HG03045 (cell line): ENCODE measurements around the gene TBX1.

ENCODE experiments used
- ATAC-seq: cut with Tn5 transposase; IDR thresholded peaks from one replicate; pipeline ENCODE4 v1.9.1; 2021; ENCODE audit warnings: mild to moderate bottlenecking, moderate library complexity; ENCODE audit not compliant: unreplicated experiment

TBX1 gene

DNA sequence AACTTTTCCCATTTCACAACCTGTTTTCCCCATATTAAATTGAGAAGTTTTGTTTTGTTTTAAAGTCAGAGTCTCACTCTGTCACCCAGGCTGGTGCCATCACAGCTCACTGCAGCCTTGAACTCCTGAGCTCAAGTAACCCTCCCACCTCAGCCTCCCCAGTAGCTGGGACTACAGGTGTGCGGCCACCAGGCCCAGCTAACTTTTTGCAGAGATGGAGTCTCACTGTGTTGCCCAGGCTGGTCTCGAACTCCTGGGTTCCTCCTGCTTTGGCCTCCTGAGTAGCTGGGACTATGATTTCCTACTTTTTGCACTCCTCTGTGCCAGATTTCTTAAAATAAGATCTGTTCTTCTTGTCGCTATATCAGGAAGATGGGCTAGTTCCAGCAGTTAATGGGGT, 49.2 kb downstream of the TBX1 start:
- no peak for ATAC-seq

DNA sequence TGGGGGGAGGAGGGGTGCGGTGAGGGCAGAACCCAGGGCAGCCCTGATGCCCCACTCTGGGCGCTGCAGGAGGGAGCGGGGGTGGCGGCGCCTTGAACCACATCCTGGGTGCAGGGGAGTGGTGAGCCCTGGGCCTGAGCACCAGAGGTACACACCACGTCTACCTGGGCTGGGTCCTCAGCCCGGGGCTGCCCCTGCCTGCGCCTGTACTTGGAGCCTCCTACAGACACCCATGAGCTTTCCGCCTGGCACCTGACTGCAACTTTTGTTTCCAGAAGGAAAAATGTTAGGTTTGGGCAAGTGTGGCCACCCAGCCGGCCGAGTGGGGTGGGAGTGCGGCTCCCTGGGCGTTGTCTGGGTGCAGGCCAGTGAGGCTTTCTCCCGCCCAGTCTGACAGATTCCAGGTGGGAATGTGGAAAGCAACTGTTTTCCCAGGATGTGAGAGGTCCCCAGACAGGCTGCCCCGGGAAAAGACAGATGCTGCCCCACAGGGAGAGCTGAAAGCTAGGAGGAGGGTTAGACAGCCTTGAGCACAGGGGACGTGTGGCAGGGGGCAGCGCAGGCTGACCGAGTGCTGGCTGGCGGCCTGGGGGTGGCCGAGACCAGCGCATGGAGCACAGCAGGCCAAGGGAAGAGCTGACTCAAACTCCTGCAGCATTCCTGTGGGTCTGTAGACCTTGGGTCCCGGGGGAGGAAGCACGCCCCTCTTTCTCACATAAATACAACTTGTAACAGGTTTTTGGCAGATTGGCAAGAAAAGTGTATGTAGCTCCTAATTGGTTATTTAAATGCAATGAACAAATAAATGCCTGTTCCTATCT, 50.0 kb downstream of the TBX1 start:
- ATAC-seq: no peak

DNA sequence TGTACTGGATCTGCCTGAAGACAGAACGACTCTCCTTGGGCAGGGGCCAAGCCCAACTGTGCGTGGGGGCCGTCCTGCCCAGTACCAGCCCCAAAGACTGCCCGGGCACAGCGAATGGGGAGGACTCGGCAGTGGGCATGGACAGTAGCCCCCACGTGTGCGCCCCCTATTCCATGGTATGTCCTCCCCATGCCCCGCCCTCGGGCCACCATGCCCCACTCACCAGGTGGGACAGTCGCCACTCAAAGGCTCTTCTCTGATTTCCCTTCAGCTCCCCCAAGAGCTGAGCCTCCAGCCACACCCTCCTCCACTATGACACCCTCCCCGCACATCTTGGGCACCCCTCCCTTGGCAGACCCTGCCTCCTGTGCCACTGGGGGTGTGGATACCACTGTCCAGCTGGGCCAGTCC, 50.6 kb downstream of the TBX1 start:
- ATAC-seq: no peak

DNA sequence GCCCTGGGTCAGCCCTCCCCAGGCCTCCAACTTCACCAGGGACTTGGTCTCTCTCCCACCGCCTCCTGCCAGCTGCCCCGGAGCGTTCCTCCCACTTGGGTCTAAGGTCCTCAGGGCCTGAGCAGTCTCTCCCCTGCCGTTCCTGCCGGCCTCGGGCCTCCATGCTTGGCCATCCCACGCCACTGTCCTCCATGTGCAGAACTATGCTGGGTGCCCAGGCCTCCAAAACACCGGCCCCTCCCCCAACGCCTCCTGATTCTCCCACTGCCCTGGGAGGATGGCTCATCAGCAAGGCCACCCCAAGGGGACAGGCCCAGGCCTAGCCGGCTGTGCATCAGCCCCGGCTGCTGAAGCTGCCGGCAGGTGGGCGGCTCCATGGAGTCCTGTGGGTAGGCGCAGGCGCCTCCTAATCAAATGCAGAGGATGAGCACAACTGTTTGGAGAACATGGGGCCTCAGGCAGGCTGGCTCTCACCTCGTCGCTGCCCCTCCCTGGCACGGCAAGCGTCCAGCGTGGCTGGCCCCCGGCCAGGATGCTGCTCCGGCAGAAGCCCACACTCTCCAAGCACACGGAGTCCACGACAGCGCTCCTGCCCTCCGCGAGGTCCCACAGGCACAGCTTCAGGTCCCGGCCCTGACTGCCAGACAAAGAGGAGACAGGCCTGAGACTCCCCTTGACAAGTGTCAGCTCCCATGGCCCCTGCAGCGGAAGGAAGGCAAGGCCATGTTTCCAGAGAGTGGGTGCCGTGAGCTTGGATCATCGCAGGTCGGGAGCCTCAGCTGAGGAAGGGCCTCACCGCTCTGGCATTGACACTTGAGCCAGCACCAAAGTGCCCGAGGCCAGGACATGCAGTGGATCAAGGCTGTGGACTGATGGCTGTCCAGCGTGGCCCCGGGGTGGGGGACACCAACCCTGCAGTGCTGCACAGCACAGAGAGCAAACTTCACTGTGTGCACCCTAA, 51.5 kb downstream of the TBX1 start:
- ATAC-seq: no peak

DNA sequence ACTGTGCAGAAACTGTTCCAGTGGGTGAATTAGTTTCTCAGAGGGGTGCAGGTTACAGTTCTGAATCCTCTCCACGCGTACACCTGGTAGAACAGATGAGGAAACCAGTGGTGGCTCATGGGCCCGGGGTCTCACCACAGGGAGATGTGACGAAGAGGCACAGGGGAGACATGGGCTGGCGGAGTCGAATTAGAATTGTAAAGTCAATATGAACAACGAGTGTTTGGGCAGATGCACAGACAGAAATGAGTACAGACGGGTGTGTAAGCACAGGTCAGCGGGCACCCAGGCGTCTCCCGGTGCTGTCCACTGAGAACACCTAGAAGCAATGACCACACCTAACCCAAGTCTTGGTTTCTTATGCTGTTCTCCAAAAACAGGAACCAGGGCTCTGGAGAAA, 52.3 kb downstream of the TBX1 start:
- ATAC-seq: no peak

DNA sequence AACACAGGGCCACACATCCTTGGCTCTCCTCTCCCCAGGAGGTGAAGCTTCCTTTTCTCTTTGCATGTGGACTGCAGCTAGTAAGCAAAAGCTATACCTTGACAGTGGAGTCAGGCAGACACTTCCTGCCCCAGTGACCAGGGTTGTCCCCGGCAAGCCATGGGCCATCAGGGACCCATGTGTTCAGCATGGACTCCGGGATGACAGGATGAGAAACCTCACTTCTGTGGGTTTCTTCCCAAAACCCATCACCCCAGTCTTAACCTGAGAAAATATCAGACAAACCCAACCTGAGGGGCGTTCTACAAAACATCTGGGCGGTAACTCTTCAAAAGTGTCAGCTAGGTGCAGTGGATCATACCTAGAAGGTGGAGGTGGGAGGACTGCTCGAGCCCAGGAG, 53.9 kb downstream of the TBX1 start:
- ATAC-seq: no peak

DNA sequence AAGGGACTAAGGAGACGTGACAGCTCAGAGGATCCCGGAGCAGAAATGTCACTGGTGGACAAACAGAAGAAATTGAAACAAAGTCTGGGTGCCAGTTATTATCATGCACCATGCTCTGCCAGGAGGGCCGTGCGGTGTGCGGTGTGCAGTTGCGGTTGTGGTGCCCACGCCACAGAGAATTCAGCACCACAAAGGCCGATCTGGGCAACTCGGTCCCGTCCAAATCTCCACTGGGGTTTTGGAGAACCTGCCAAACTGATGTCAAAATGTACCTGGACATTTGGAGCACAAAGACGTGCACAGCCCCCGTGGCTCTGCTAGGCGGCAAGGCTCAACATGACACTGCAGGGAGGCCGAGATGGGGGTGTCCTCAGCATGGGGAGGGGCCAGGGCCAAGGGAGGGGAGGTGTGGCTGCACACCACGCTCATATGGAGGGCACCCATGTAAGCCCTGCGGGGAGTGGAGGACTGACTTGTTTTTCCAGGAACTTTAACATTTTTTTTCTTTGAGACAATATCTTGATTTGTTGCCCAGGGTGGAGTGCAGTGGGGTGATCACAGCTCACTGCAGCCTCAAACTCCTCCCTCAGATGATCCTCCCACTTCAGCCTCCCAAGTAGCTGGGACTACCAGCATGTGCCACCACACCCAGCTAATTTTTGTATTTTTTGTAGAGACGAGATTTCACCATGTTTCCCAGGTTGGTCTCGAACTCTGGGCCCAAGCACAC, 54.7 kb downstream of the TBX1 start:
- ATAC-seq: no peak

DNA sequence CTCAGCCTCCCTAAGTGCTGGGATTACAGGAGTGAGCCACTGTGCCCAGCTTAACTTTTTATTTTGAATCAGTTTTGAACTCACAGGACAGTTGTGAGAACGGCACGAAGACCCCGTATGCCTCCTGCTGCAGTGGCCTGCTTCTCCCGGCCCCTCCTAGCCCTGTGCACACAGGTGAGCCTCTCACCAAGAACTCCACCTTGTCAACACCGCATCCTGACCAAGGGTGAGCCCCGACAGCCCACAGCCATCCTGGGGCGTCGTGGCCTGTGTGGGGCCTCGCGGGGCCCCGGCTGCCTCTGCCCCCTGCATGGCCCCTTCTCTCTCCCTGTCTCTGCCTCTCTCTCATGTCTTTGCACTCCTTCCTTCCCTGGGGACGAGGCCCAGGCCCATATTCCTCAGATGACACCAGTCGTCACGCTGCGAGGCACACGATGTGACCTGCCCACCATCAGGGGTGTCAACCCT, 55.3 kb downstream of the TBX1 start:
- no peak for ATAC-seq

DNA sequence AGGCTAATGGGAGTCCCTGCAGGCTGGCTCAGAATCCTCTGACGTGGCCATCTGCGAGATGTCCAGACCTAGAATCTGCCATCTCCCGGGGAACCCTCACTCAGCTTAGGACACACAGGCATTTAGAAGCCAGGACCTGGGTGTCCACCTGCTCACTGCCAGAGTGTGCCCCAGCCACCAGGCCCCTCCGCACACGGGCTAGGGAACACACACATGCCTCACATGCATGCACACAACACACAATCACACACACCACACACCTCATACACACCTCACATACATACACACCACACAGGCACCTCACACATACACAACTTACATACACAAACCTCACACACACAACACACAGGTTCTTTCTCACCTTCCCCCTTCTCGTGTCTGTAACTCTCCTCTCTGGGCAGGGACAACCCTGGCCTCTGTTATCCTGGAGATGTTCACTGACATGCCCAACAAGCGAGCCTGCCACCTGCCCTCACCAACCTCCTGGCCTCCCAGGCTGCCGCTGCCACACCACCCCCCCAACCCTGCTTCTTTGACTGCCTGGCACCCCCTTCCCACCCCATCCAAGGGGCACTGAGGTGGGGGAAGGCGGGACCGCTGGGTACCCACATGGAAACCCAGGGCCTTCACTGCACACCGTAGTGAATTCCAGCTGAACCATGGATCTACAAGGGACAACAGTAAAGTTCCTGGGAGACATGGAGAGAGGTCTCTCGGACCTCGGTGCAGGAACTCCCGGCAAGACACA, 56.0 kb downstream of the TBX1 start:
- ATAC-seq: no peak
